Glomerular visceral epithelial cell (primary cell): ENCODE results near the gene PEX10.
"Not testable (repeated sequence)": the region's sequence is repeated elsewhere in the genome, so short reads cannot be mapped to it uniquely, and the experiment has no call there.

Experiments
- DNase-seq: peaks from one replicate; pipeline ENCODE4 v3.0.0-alpha.2; 2016; ENCODE audit errors: extremely low spot score

Gene PEX10

GRCh38 chr1:2412395-2412772 lies at the start of gene PEX10:
TSS of gene PEX10 (minus strand) at chr1:2412564. CDS start at chr1:2412502, 62 bp downstream.
- DNase-seq = peak; percentile 97

GRCh38 chr1:2460996-2461751 lies 48.8 kb upstream of the PEX10 start:
- no peak for DNase-seq

- no peak for DNase-seq
These were observed 47.8 kb upstream of the PEX10 start for GRCh38 chr1:2460203-2460602.

- peak; percentile 31 for DNase-seq
These were observed 47.4 kb upstream of the PEX10 start for GRCh38 chr1:2459757-2460156.

- not testable (repeated sequence) for DNase-seq
These were observed 46.9 kb upstream of the PEX10 start for GRCh38 chr1:2459102-2459753.

- DNase-seq = no peak
These were observed 46.3 kb upstream of the PEX10 start for GRCh38 chr1:2458687-2459086.

- no peak for DNase-seq
These were observed 45.1 kb upstream of the PEX10 start for GRCh38 chr1:2457444-2457843.

GRCh38 chr1:2455757-2456156 lies 43.4 kb upstream of the PEX10 start:
- no peak for DNase-seq

GRCh38 chr1:2454227-2454626 lies 41.9 kb upstream of the PEX10 start:
- DNase-seq = no peak

- no peak for DNase-seq
These were observed 40.6 kb upstream of the PEX10 start for GRCh38 chr1:2452932-2453315.

GRCh38 chr1:2452201-2452931 lies 40.0 kb upstream of the PEX10 start:
- peak; percentile 37 for DNase-seq

GRCh38 chr1:2451741-2452140 lies 39.4 kb upstream of the PEX10 start:
- peak; percentile 94 for DNase-seq

- DNase-seq = no peak
These were observed 37.5 kb upstream of the PEX10 start for GRCh38 chr1:2449636-2450454.

GRCh38 chr1:2448098-2448445 lies 35.7 kb upstream of the PEX10 start:
- DNase-seq = no peak

- no peak for DNase-seq
These were observed 35.1 kb upstream of the PEX10 start for GRCh38 chr1:2447276-2448097.

GRCh38 chr1:2446861-2447260 lies 34.5 kb upstream of the PEX10 start:
- DNase-seq = no peak

- no peak for DNase-seq
These were observed 34.0 kb upstream of the PEX10 start for GRCh38 chr1:2446394-2446793.

GRCh38 chr1:2445823-2446215 lies 33.5 kb upstream of the PEX10 start:
- no peak for DNase-seq

GRCh38 chr1:2445162-2445822 lies 32.9 kb upstream of the PEX10 start:
- no peak for DNase-seq

GRCh38 chr1:2444138-2444591 lies 31.8 kb upstream of the PEX10 start:
- no peak for DNase-seq
